ENCODE data around the gene ASMTL.
"Not testable (repeated sequence)": the region's sequence is repeated elsewhere in the genome, so short reads cannot be mapped to it uniquely, and the experiment has no call there.

DNA sequence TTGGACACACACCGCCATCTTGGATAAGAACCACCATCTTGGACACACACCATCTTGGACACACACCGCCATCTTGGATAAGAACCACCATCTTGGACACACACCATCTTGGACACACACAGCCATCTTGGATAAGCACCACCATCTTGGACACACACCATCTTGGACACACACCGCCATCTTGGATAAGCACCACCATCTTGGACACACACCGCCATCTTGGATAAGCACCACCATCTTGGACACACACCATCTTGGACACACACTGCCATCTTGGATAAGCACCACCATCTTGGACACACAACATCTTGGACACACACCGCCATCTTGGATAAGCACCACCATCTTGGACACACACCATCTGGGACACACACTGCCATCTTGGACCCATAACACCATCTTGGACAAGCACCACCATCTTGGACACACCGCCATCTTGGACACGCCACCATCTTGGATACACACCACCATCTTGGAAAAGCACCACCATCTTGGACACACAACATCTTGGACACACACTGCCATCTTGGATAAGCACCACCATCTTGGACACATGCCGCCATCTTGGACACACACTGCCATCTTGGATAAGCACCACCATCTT, 4.6 kb downstream of the ASMTL start:
- TF ChIP-seq, protein P1, sequence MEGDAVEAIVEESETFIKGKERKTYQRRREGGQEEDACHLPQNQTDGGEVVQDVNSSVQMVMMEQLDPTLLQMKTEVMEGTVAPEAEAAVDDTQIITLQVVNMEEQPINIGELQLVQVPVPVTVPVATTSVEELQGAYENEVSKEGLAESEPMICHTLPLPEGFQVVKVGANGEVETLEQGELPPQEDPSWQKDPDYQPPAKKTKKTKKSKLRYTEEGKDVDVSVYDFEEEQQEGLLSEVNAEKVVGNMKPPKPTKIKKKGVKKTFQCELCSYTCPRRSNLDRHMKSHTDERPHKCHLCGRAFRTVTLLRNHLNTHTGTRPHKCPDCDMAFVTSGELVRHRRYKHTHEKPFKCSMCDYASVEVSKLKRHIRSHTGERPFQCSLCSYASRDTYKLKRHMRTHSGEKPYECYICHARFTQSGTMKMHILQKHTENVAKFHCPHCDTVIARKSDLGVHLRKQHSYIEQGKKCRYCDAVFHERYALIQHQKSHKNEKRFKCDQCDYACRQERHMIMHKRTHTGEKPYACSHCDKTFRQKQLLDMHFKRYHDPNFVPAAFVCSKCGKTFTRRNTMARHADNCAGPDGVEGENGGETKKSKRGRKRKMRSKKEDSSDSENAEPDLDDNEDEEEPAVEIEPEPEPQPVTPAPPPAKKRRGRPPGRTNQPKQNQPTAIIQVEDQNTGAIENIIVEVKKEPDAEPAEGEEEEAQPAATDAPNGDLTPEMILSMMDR (optimal IDR thresholded peaks at IDR 0.05 in 1 of 3, IDR thresholded peaks at IDR 0.05 in 1 of 3, conservative IDR thresholded peaks at IDR 0.05 in 1 of 3; ENCODE audit: extremely low read depth in 1 of 3, insufficient read depth in 2 of 3, low read length in 3 of 3), result not testable (repeated sequence)
- not testable (repeated sequence) for TF ChIP-seq EZH2 (IDR thresholded peaks at IDR 0.05; ENCODE audit: low read length)
